Nephron (organoid): Measurements from ENCODE around the gene PABPN1L.
A peak's percentile ranks its signal among the peaks of the same experiment; 100 is the strongest.

Experiments
- H3K27ac Mint-ChIP-seq, 3 experiments: 2 replicates each; pipeline ENCODE4 v1.8.0; 2020; ENCODE audit warnings: mixed read lengths in 3 of 3, mild to moderate bottlenecking in 2 of 3, moderate library complexity in 1 of 3
- H3K27me3 Mint-ChIP-seq: 2 replicates; pipeline ENCODE4 v1.8.0; 2021; ENCODE audit warnings: low read depth, mild to moderate bottlenecking, moderate library complexity, mixed read lengths
- H3K36me3 Mint-ChIP-seq: 2 replicates; pipeline ENCODE4 v1.8.0; 2020; ENCODE audit warnings: low read depth, mixed read lengths
- H3K4me1 Mint-ChIP-seq: 2 replicates; pipeline ENCODE4 v1.8.0; 2020; ENCODE audit warnings: mixed read lengths
- H3K4me3 Mint-ChIP-seq, 3 experiments: 2 replicates each; pipeline ENCODE4 v1.8.0; 2020; ENCODE audit warnings: mild to moderate bottlenecking in 3 of 3, mixed read lengths in 3 of 3, moderate library complexity in 2 of 3
- H3K9me3 Mint-ChIP-seq: 2 replicates; pipeline ENCODE4 v1.8.0; 2020; ENCODE audit warnings: mixed read lengths
- TF ChIP-seq, protein P1 (sequence below), 3 experiments: fragments of 200-600 bp; sonication (generic); IDR thresholded peaks; one replicate each; pipeline ENCODE4 v1.5.0; 2021; ENCODE audit warnings: antibody characterized with exemption in 3 of 3; ENCODE audit not compliant: unreplicated experiment in 3 of 3

PABPN1L gene

DNA sequence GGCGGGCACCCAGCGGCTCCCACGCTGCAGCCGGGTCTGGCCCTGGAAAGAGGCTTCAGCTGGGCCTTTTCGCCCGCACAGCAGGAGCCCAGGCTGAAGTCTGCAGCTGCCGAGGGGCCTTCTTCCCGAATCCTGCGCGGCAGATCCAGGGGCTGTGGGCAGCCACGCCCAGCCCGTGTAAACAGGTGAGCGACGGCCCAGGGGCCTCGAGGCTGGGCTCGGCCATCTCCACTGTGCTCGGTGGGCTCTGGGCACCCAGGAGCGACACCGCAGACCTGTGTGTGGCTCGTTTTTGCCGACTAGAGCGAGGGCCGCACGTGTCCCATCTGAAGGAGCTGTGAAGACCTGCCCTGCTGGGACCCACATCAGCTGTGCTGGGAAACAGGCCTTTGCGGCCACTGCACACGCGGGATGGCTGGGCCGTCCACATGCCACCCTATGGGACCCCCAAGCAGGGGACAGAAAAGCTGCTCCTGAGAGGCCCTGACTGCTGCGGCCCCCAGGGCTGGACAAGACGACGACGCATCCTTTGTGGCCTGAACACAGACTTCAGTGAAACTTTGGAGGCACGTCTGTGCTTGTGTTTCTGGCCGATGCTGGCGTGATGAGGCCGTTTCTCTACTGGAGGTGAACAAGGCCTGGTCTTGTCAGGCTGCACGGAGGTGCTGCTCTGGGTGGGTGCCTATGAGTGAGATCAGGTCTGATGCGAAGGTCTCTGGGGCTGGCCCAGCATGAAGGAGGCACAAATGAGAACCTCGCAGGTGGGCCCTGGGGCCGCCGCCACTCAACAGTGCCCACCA is 49.5 kb downstream of the PABPN1L start:
- TF ChIP-seq, protein P1, sequence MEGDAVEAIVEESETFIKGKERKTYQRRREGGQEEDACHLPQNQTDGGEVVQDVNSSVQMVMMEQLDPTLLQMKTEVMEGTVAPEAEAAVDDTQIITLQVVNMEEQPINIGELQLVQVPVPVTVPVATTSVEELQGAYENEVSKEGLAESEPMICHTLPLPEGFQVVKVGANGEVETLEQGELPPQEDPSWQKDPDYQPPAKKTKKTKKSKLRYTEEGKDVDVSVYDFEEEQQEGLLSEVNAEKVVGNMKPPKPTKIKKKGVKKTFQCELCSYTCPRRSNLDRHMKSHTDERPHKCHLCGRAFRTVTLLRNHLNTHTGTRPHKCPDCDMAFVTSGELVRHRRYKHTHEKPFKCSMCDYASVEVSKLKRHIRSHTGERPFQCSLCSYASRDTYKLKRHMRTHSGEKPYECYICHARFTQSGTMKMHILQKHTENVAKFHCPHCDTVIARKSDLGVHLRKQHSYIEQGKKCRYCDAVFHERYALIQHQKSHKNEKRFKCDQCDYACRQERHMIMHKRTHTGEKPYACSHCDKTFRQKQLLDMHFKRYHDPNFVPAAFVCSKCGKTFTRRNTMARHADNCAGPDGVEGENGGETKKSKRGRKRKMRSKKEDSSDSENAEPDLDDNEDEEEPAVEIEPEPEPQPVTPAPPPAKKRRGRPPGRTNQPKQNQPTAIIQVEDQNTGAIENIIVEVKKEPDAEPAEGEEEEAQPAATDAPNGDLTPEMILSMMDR (IDR thresholded peaks at IDR 0.05; ENCODE audit: unreplicated experiment in 3 of 3): no peak
- no peaks in the 10 kb centered on the region for H3K36me3 Mint-ChIP-seq
- H3K9me3 Mint-ChIP-seq: no peaks in the 10 kb centered on the region
- H3K27me3 Mint-ChIP-seq: no peaks in the 10 kb centered on the region
- H3K4me3 Mint-ChIP-seq: no peak overlapping the region
- H3K27ac Mint-ChIP-seq: no peak overlapping the region
- no peaks in the 10 kb centered on the region for H3K4me1 Mint-ChIP-seq

DNA sequence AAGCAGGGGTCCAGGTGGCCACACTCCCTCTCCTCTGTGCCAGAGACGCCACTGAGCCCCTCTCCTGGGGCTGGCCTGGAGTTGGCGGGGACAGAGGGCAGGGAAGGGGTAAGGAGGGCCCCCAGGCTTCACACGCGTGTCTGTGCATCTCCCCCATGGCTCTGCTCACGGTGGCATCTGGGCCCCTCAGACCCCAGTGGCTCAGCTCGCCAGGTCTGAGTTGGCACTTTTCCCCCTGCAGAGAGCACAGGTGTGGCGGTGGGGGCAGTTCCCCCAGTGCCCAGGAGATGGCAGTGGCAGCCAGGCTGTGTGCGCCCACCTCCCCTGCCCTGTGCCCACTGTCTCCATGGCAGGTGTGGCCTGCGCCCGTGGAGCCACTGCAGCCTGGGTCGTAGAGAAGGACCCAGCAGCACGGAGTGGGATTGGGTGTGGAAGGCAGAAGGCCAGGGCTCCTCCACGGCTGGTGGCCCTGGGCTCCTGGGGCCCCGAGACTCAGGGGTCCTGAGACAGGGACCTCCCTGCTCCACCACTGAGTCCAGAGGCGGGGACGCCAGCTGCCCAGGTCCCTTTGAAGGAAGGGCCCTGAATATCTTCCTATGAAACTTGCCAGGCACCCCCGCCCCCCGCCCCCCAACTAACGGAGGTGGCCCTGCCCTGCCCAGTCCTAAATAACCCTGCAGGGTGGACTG is 50.4 kb downstream of the PABPN1L start:
- no peaks in the 10 kb centered on the region for H3K9me3 Mint-ChIP-seq
- H3K27me3 Mint-ChIP-seq: no peaks in the 10 kb centered on the region
- H3K36me3 Mint-ChIP-seq: no peaks in the 10 kb centered on the region
- TF ChIP-seq, protein P1 (IDR thresholded peaks at IDR 0.05; ENCODE audit: unreplicated experiment in 3 of 3): peak; percentile 68 to 72 (median 71)
- no peak overlapping the region for H3K27ac Mint-ChIP-seq
- H3K4me3 Mint-ChIP-seq: no peak overlapping the region
- H3K4me1 Mint-ChIP-seq: no peaks in the 10 kb centered on the region

DNA sequence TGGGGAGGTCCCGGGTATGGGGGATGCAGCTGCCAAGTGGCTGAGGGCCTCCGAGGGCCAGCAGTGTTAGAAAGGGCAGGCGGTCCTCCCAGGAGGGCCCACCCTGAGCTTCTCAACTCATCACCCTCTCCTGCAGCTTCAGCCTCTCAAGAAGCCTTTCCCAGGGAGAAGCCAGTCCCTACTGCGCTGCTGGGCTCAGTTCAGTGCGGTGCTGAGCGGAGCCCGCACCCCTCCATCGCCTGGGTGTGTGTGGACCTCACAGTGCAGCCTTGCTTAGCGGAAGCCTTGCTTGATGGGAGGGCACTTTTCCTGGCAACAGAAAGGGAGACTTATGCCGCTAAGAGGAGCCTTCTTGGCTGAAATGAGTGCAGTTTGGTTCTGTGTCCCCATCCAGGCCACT is 51.2 kb downstream of the PABPN1L start:
- Mint-ChIP-seq H3K36me3 (no peaks in the 10 kb centered on the region), H3K27me3 (no peaks in the 10 kb centered on the region), H3K4me3 (peak overlapping the region in 1 of 3 experiments; percentile 23), H3K27ac (no peak overlapping the region), H3K9me3 (no peaks in the 10 kb centered on the region), H3K4me1 (no peaks in the 10 kb centered on the region)
- TF ChIP-seq, protein P1 (IDR thresholded peaks at IDR 0.05; ENCODE audit: unreplicated experiment in 3 of 3): no peak

DNA sequence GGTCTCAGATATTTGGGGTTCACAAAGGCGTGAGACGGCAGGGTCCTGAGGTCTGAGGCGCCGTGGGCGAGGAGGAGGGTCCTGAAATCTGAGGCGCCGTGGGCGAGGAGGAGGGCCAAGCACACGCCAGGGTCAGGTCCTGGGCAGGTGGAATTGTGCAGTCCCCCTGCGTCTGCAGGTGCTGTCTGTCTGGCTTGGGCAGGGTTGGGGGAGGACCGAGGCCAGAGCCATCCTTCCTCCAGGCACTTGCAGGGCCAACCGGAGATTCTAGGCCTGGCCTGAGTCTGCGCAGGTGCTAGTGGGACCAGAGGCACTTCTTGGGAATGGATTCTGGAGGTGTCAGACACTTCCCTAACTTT is 52.3 kb downstream of the PABPN1L start:
- H3K4me3 Mint-ChIP-seq: peak overlapping the region; percentile 49 to 75 (median 73)

More for the DNA sequence above, 52.3 kb downstream of the PABPN1L start:
- Mint-ChIP-seq H3K27ac (peak overlapping the region in 2 of 3 experiments; percentile 38 to 50), H3K27me3 (no peaks in the 10 kb centered on the region), H3K9me3 (no peaks in the 10 kb centered on the region), H3K36me3 (peaks cover 4% of the 10 kb centered on the region), H3K4me1 (no peaks in the 10 kb centered on the region)
- TF ChIP-seq, protein P1 (IDR thresholded peaks at IDR 0.05; ENCODE audit: unreplicated experiment in 3 of 3): no peak
